Mesodermal cell (in vitro differentiated cells): Measurements from ENCODE around the gene FAM131C.

Experiments used
- H3K27ac ChIP-seq: 2 replicates; pipeline ENCODE4 v1.7.0; 2013; ENCODE audit warnings: mild to moderate bottlenecking, low read depth, low read length, moderate library complexity; ENCODE audit not compliant: severe bottlenecking
- H3K36me3 ChIP-seq: 2 replicates; pipeline ENCODE4 v1.7.1; 2013; ENCODE audit warnings: mild to moderate bottlenecking, low read length, moderate library complexity; ENCODE audit not compliant: control insufficient read depth, insufficient read depth
- H3K4me1 ChIP-seq: one replicate; pipeline ENCODE4 v1.7.1; 2013; ENCODE audit warnings: mild to moderate bottlenecking, low read length; ENCODE audit not compliant: insufficient read depth, control insufficient read depth, poor library complexity, severe bottlenecking
- H3K4me3 ChIP-seq: 2 replicates; pipeline ENCODE4 v1.7.0; 2013; ENCODE audit warnings: low read length, control low read depth, mild to moderate bottlenecking; ENCODE audit not compliant: insufficient read depth, poor library complexity, severe bottlenecking; ENCODE audit errors: extremely low read depth
- H3K9me3 ChIP-seq: 2 replicates; pipeline ENCODE4 v1.7.1; 2013; ENCODE audit warnings: mild to moderate bottlenecking, low read length, moderate library complexity; ENCODE audit not compliant: control insufficient read depth
- WGBS, 2 experiments: methylation state at CpG; one replicate each; pipeline ENCODE4 v1.1.5; 2013; ENCODE audit warnings: missing lambda C conversion rate in 2 of 2; ENCODE audit not compliant: insufficient coverage in 2 of 2; 5-methylcytosine and 5-hydroxymethylcytosine counted together

FAM131C gene

DNA sequence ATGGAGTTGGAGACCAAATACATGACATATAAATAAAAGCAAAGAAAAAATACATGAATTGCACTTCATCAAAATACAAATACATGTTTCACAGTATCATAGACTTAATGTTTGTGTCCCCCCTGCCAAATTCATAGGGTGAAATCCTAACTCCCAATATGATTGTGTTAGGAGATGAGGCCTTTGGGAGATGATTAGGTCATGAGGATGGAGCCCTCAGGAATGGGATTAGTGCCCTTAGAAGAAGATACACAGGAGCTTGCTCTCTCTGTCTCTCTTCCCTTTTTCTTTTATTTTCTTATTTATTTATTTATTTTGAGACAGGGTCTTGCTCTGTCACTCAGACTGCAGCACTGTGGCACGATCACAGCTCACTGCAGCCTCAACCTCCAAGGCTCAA, 26.0 kb upstream of the FAM131C start:
- H3K27ac ChIP-seq = no peak overlapping the region
- WGBS, 2 experiments = 100% methylated on average over 1 of the region's 1 CpG; no CpG with 5 or more reads in 1 of the 2 experiments
- H3K4me1 ChIP-seq = no peaks in the 10 kb centered on the region
- peaks cover 4% of the 10 kb centered on the region for H3K9me3 ChIP-seq
- no peaks in the 10 kb centered on the region for H3K36me3 ChIP-seq
- H3K4me3 ChIP-seq = no peak overlapping the region

DNA sequence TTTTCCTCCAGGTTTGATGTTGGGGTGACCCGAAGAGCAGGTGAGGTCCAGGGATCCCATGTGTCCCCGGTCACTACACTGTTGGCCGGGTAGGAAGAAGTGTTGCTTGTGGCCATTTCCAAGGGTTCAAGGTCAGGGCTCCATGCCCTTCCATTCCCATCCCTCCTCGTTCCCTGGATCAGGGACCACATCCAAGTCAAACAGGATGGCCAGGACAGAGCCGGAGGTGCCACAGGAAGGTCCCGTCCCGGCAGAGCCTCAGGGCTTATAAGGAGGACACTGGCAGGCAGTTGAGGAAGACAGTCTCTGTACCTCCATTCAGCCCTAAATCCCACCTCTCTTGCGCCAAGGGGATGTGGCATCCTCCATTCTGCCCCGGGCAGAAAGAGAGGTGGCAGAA, 22.0 kb upstream of the FAM131C start:
- WGBS, 2 experiments = 90 to 100% methylated on average over 4 to 5 of the region's 9 CpGs
- Histone ChIP-seq H3K4me3 (no peak overlapping the region), H3K9me3 (no peaks in the 10 kb centered on the region), H3K36me3 (no peaks in the 10 kb centered on the region), H3K27ac (no peak overlapping the region), H3K4me1 (no peaks in the 10 kb centered on the region)

DNA sequence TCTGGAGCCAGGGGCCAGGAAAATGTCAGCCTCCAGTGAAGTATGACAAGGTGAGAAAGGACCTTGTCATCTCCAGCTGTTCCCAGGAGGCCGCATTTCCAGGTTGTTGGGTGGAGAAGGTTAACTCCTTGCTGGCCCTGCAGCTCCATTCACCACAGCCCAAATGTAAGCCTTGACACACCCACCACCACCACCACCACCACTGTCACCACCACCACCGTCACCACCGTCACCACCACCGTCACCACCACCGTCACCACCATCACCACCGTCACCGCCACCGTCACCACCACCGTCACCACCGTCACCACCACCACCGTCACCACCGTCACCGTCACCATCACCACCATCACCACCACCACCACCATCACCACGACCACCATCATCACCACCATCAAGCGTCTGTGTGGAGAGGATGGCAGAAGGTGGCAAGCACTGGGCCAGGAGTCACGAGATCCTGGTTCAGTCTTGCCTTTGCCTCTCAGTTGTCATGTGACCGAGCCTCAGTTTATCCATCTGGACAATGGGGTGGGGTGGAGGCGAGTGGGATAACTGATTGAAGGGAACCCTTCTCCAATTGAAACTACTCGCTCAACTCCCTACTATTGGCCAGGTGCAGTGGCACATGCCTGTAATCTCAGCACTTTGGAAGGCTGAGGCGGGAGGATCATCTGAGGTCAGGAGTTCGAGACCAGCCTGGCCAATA, 21.2 kb upstream of the FAM131C start:
- H3K4me3 ChIP-seq = no peak overlapping the region
- H3K9me3 ChIP-seq = no peaks in the 10 kb centered on the region
- H3K36me3 ChIP-seq = no peaks in the 10 kb centered on the region
- H3K4me1 ChIP-seq = no peaks in the 10 kb centered on the region
- WGBS, 2 experiments = 87 to 91% methylated on average over 4 to 9 of the region's 21 CpGs
- H3K27ac ChIP-seq = no peak overlapping the region

DNA sequence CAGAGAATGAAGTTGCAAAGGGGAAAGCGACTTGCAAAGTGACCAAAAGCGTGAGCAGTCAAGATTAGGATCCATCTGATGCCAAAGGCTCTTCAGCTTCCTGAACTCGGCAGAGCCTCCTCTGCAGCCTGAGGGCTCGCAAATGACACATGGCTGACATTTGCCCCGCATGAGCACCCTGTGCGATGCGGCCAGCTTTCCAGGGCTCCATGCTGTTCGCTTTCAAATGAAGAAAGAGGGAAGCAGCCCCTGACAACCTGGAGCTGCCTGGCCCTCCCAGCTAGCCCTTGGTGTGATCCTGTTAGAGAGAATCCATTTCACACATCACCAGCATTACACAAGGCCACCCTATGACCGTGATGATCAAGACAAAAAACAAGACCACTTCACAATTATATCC, 20.2 kb upstream of the FAM131C start:
- peaks cover 9% of the 10 kb centered on the region for H3K4me1 ChIP-seq
- no peaks in the 10 kb centered on the region for H3K36me3 ChIP-seq
- 56 to 65% methylated on average over 9 of the region's 9 CpGs for WGBS, 2 experiments
- no peak overlapping the region for H3K4me3 ChIP-seq
- H3K27ac ChIP-seq = no peak overlapping the region
- H3K9me3 ChIP-seq = no peaks in the 10 kb centered on the region

DNA sequence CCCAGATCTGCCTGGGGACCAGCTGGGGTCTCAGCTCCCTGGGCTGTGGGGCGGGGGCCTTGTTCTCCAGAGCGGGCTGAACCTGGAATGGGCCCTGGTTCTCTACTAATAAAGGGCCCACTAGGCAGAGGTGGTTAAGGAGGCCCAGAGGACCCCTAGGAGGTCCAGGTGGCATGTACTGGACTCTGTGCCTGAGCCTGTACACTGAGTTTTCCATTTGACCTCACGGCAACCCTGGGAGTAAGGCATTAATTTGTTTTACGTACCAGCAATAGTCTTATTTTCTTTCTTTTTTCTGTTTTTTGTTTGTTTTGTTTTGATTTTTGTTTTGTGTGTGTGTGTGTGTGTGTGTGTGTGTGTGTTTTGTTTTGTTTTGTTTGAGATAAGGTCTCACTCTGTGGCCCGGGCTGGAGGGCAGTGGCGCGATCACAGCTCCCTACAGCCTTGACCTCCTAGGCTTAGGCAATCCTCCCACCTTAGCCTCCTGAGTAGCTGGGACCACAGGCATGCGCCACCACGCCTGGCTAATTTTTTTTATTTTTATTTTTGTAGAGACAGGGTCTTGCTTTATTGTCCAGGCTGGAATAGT, 19.6 kb upstream of the FAM131C start:
- 90 to 100% methylated on average over 3 of the region's 9 CpGs for WGBS, 2 experiments
- Histone ChIP-seq H3K27ac (no peak overlapping the region), H3K4me3 (no peak overlapping the region), H3K36me3 (no peaks in the 10 kb centered on the region), H3K4me1 (peaks cover 14% of the 10 kb centered on the region), H3K9me3 (no peaks in the 10 kb centered on the region)

DNA sequence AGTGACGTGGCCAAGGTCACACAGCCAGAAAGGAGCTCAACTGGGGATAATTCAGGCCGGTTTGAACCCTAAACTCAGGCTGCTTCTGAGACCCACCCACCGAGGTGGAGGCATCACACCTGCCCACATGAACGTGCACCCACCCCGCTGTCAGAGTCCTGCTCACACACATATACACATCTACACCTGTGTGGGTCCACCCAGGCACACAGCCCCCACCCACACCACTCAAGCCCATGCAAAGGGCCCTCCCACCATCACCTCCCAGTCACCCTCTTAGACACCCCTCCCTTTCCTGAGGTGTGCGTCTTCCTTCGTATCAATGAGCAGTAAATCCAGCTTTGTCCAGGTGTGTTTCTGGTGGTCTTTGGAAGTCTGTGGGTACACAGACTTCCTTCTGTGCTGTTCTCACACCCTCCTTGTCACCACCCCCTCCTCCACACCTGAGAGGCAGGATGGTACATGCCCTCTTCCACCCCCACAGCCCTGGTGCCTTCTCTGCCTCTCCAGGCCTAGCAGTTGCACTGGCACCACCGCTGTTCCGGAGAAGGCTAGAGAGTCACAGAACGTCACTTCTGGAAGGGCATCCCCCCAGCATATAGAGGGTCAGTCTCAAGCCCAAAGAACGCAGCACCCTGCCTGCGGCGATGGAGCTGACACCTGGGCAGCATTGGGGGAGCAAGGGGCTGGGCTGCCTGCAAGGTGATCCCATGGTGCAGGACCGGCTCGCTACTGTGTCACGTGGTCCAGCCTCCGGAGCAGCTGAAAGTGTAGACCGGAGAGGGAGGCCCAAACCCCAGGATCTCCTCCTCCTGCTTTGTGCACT, 18.9 kb upstream of the FAM131C start:
- Histone ChIP-seq H3K4me3 (no peak overlapping the region), H3K4me1 (peaks cover 17% of the 10 kb centered on the region), H3K27ac (no peak overlapping the region), H3K36me3 (no peaks in the 10 kb centered on the region), H3K9me3 (no peaks in the 10 kb centered on the region)
- WGBS, 2 experiments = 91 to 97% methylated on average over 13 to 17 of the region's 18 CpGs

DNA sequence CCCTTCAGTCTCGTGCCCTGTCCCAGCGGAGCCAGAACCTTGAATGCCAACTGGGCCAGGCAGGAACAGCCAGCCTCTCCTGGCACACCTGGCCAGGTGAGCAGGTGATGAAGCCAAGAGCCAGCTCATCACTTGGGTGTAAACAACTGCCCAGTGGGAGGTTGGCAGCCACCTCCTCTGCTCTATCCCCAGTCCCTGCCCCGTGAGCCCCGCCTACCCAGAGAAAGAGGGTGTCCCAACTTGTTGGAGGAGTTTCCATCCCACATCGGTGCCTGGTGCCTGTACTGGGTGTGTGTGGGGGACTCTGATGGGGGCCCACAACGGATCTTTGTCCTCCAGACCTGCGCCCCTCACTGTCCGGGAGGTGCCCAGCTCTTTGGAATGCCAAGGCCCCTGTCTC, 17.8 kb upstream of the FAM131C start:
- Histone ChIP-seq H3K36me3 (no peaks in the 10 kb centered on the region), H3K9me3 (no peaks in the 10 kb centered on the region), H3K27ac (no peak overlapping the region), H3K4me3 (no peak overlapping the region), H3K4me1 (peaks cover 17% of the 10 kb centered on the region)
- 71 to 97% methylated on average over 2 to 4 of the region's 8 CpGs for WGBS, 2 experiments

DNA sequence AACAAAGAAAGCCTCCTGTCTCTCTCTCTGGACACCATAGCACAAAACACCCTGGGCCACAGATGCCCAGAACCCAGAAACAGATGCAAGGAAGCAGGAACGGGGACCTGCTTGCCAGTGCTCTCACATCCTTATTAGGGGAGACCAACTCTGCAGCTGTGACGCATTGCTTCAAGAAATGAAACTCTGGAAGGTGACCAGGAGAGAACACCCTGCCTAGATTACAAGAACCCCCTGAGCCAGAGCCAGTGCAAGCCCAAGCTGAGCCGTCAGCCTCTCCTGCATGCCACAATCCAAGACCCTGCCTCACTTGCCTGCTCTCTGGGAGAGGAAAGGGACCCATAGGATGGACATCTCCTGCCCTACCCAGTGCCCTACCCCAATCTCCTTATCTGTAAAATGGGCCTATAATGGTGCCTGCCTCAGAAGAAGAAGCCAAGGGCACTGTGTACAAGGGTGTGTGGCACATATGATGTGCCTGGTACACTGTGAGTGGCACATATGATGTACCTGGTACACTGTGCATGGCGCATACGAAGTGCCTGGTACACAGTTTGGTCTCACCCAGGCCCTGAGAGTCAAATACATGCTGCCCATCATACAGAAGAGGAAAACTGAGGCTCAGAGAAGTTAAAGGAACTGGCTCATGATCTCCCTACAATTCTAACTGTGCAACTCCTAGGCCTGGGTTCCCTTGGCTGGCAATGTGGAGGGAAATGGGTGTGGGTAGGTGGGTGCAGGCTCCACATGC, 16.8 kb upstream of the FAM131C start:
- H3K36me3 ChIP-seq = no peaks in the 10 kb centered on the region
- no peaks in the 10 kb centered on the region for H3K9me3 ChIP-seq
- no peak overlapping the region for H3K4me3 ChIP-seq
- peaks cover 17% of the 10 kb centered on the region for H3K4me1 ChIP-seq
- WGBS, 2 experiments = 100% methylated on average over 1 to 3 of the region's 5 CpGs
- no peak overlapping the region for H3K27ac ChIP-seq

DNA sequence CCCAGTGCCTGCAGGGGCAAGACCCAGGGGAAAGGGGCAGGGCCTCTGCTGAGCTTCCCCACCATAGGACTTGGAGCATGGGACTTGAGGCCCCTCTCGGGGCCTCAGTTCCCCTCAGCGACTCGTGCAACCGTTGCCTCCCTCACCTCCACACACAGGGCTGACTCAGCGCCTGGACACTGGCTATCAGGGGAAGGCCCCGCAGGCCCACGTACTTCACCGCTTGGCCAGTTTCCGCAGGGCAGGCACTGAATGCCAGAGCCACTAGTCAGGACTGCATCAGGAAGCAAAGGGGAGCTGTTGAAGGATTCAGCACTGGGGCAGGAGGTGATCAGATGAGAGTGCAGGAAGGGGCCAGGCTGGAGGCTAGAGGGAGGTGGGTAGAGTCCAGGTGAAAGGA, 15.5 kb upstream of the FAM131C start:
- H3K4me1 ChIP-seq = peaks cover 17% of the 10 kb centered on the region
- no peaks in the 10 kb centered on the region for H3K36me3 ChIP-seq
- H3K27ac ChIP-seq = no peak overlapping the region
- H3K4me3 ChIP-seq = no peak overlapping the region
- 76 to 97% methylated on average over 5 to 9 of the region's 9 CpGs for WGBS, 2 experiments
- no peaks in the 10 kb centered on the region for H3K9me3 ChIP-seq

DNA sequence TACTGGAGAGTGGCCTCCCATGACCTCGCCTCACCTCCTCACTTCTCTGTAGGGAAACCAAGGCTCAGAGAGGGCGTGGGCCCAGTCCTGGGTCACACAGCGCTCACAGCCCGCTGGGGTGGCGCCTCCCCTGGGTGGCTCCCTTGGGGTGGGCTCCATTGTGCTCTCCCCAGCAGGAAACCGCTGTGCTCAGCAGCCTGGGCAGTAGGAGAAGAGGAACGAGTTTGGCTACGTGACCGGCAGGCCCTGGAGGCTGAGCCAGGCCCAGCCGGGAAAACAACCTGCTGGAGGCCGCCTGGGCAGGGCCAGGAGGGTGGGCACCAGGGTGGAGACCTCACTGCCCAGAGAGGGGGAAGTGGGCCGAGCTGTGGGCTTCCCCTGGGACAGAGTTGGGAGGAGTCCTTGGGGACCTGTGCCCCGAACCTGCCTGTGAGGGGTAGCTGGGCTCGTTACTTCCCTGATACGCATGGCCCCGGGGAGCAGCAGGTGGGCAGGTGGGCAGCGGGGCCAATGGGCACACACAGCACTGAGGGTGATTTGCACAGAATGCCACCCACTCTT, 15.0 kb upstream of the FAM131C start:
- Histone ChIP-seq H3K4me3 (no peak overlapping the region), H3K4me1 (peaks cover 17% of the 10 kb centered on the region), H3K9me3 (no peaks in the 10 kb centered on the region), H3K27ac (no peak overlapping the region), H3K36me3 (no peaks in the 10 kb centered on the region)
- WGBS, 2 experiments = 93 to 97% methylated on average over 11 to 17 of the region's 17 CpGs
